ENCODE data around the gene NDUFC2. TPM values are rescaled to one million over a fixed set of nuclear protein-coding genes. Genes with fewer than 3 reads are reported as not detected.
A peak's percentile ranks its signal among the peaks of the same experiment; 100 is the strongest.

Gene NDUFC2
- total and polyA plus RNA-seq, 2 of the 8 experiments (the other 6 are each of a cell fraction or from before 2014, with no cell fraction given): 216 to 356 TPM

- TF ChIP-seq BCL11A (IDR thresholded peaks at IDR 0.05; ENCODE audit: low read depth in 2 of 2, low read length in 2 of 2): no peak
- TF ChIP-seq, protein P1, sequence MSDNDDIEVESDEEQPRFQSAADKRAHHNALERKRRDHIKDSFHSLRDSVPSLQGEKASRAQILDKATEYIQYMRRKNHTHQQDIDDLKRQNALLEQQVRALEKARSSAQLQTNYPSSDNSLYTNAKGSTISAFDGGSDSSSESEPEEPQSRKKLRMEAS (IDR thresholded peaks at IDR 0.05): peak; percentile 91
- no peak for TF ChIP-seq CBX8 (IDR thresholded peaks at IDR 0.05; ENCODE audit: borderline replicate concordance, low read depth, low read length)
- no peak for TF ChIP-seq SP2 (IDR thresholded peaks at IDR 0.05; ENCODE audit: low read length)
- TF ChIP-seq POLR2A (IDR thresholded peaks at IDR 0.05; ENCODE audit: control extremely low read depth in 1 of 2, low read depth in 2 of 2, low read length in 2 of 2): peak; percentile 10 to 88
- no peak for TF ChIP-seq ASH2L (IDR thresholded peaks at IDR 0.05; ENCODE audit: low read length)
- TF ChIP-seq RXRA (IDR thresholded peaks at IDR 0.05; ENCODE audit: insufficient read depth, low read depth, low read length): no peak
- TF ChIP-seq FOSL1 (IDR thresholded peaks at IDR 0.05; ENCODE audit: insufficient read depth, low read depth, low read length): no peak
- TF ChIP-seq RAD21 (IDR thresholded peaks at IDR 0.05 in 1 of 2, conservative IDR thresholded peaks at IDR 0.05 in 1 of 2; ENCODE audit: low read depth in 2 of 2, low read length in 2 of 2): no peak
- no peak for TF ChIP-seq POU5F1 (IDR thresholded peaks at IDR 0.05; ENCODE audit: low read depth, low read length)
- 0 out of 2 replicates have a peak, but pooled peaks have one; percentile 24 for TF ChIP-seq TCF12 (IDR thresholded peaks at IDR 0.05; ENCODE audit: low read depth, low read length)
- TF ChIP-seq CTBP2 (IDR thresholded peaks at IDR 0.05; ENCODE audit: borderline replicate concordance, insufficient read depth, insufficient read length, low read length): no peak
- TF ChIP-seq SUZ12 (IDR thresholded peaks at IDR 0.05; ENCODE audit: low read length): peak; percentile 24; the same call in 1 of the 2 replicates
- TF ChIP-seq HDAC6 (IDR thresholded peaks at IDR 0.05; ENCODE audit: low read depth, low read length): no peak
- TF ChIP-seq JUND (IDR thresholded peaks at IDR 0.05; ENCODE audit: low read length): no peak
- no peak for TF ChIP-seq EP300 (IDR thresholded peaks at IDR 0.05; ENCODE audit: borderline replicate concordance in 1 of 2, low read depth in 2 of 2, low read length in 2 of 2)
- no peak for TF ChIP-seq YY1 (IDR thresholded peaks at IDR 0.05; ENCODE audit: low read depth, low read length)
These were observed 57.0 kb downstream of the NDUFC2 start, which contains the start of gene KCTD14 (continued) for GRCh38 chr11:78022397-78023396.

Measured in H1 (cell line).